ENCODE results near the gene ACOT13.
"Not testable (repeated sequence)": the region's sequence is repeated elsewhere in the genome, so short reads cannot be mapped to it uniquely, and the experiment has no call there.

ACOT13 gene

DNA sequence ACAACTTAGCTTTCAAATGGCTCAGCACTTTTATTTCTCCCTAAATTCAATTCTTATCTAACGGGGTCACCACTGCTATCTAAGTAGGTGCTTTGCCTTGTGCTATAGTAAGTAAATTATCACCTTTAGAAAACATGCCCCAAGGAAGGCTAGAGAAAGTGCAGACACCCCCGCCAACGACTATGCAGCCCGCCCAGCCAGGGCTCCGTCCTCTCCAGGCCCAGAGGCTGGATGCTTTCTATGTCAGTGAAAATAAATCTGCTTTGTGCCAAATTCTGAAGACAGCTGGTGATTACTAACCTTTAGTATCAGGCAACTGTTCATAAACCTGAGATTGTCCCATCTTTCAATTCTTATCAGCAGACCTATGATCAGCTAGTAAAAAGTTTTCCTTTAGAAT is 35.2 kb upstream of the ACOT13 start:
- no peaks in the 10 kb centered on the region for H3K27me3 ChIP-seq
- H3K4me3 ChIP-seq (ENCODE audit: low read depth, low read length) = no peak overlapping the region
- no peaks in the 10 kb centered on the region for H3K9me3 ChIP-seq
- no peaks in the 10 kb centered on the region for H3K36me3 ChIP-seq
- no peaks in the 10 kb centered on the region for H3K4me1 ChIP-seq
- DNase-seq = no peak
- TF ChIP-seq, protein P1, sequence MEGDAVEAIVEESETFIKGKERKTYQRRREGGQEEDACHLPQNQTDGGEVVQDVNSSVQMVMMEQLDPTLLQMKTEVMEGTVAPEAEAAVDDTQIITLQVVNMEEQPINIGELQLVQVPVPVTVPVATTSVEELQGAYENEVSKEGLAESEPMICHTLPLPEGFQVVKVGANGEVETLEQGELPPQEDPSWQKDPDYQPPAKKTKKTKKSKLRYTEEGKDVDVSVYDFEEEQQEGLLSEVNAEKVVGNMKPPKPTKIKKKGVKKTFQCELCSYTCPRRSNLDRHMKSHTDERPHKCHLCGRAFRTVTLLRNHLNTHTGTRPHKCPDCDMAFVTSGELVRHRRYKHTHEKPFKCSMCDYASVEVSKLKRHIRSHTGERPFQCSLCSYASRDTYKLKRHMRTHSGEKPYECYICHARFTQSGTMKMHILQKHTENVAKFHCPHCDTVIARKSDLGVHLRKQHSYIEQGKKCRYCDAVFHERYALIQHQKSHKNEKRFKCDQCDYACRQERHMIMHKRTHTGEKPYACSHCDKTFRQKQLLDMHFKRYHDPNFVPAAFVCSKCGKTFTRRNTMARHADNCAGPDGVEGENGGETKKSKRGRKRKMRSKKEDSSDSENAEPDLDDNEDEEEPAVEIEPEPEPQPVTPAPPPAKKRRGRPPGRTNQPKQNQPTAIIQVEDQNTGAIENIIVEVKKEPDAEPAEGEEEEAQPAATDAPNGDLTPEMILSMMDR (IDR thresholded peaks at IDR 0.05; ENCODE audit: low read depth, low read length) = no peak

DNA sequence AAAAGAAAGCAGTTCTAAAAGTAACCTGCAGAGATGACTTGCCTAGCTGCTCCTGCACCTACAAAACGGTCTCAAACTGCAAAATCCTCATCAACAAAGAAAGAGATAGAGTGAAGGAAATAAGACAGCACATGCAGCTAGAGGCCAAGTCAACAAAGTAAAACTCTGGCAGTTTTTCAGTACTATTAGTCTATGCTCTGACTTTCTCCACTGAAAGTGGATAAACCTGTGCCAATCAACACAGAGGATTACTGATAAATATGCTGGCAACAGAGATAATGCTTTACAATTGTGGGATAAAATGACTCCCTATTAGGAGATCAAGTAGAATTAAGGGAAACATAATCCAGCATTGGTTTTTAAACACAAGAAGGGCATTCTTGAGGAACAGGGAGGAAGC is 34.3 kb upstream of the ACOT13 start:
- no peak for DNase-seq
- H3K27me3 ChIP-seq = no peaks in the 10 kb centered on the region
- H3K4me3 ChIP-seq (ENCODE audit: low read depth, low read length) = no peak overlapping the region
- no peaks in the 10 kb centered on the region for H3K4me1 ChIP-seq
- no peaks in the 10 kb centered on the region for H3K9me3 ChIP-seq
- TF ChIP-seq, protein P1 (IDR thresholded peaks at IDR 0.05; ENCODE audit: low read depth, low read length) = no peak
- H3K36me3 ChIP-seq = no peaks in the 10 kb centered on the region

DNA sequence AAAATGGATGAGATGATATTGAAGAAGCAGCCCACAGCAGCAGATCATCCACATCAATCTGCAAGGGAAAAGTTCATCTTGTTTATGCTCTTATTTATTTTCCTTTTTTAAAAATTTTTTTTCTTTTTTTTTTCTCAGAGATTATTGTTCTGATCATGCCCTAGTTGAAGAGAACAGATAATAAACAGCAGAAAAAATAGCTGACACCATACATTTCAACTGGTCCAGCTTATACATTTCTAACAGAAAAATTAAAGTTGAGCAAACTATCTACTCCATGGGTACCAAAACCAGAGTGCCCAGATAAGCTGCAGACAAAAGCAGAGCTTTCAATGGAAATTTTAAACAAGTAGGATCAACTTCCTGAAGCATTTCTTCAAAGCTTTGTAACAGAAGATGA is 30.2 kb upstream of the ACOT13 start:
- no peaks in the 10 kb centered on the region for H3K4me1 ChIP-seq
- TF ChIP-seq, protein P1 (IDR thresholded peaks at IDR 0.05; ENCODE audit: low read depth, low read length) = no peak
- no peak for DNase-seq

DNA sequence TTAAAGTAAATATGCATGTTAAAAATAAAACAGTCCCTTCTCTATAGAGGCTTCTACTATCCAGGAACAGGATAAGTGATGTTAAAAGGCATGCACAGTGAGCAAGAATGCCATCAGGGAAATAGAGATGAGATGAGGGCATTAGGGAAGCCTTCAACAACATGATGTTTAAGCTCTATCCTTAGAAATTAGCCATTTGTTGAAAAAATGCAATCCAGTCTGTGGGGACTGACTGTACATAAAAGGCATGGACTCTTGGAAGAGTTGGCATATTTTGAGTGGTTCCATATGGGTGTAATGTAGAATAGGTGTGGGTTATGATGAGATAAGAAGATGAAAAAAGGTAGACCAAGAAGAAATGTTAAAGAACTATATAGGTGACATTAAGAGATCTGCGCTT is 26.7 kb upstream of the ACOT13 start:
- peaks cover 5% of the 10 kb centered on the region; the same call in 1 of the 2 replicates for H3K27me3 ChIP-seq
- DNase-seq = no peak
- TF ChIP-seq, protein P1 (IDR thresholded peaks at IDR 0.05; ENCODE audit: low read depth, low read length) = no peak
- no peaks in the 10 kb centered on the region for H3K36me3 ChIP-seq
- no peak overlapping the region for H3K4me3 ChIP-seq (ENCODE audit: low read depth, low read length)
- H3K4me1 ChIP-seq = no peaks in the 10 kb centered on the region
- no peaks in the 10 kb centered on the region for H3K9me3 ChIP-seq

More for the DNA sequence above, 30.2 kb upstream of the ACOT13 start:
- Histone ChIP-seq H3K36me3 (no peaks in the 10 kb centered on the region), H3K9me3 (no peaks in the 10 kb centered on the region), H3K27me3 (no peaks in the 10 kb centered on the region), H3K4me3 (ENCODE audit: low read depth, low read length) (no peak overlapping the region)

DNA sequence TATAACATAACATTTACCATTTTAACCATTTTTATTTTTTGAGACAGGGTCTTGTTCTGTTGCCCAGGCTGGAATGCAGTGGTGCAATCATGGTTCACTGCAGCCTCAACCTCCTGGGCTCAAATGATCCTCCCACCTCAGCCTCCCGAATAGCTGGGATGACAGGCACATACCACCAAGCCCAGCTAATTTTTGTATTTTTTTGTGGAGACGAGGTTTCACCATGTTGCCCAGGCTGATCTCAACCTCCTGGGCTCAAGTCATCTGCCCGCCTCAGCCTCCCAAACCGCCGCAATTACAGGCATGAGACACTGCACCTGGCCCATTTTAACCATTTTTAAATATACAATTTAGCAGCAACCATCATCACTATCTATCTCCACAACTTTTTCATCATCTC is 26.2 kb upstream of the ACOT13 start:
- not testable (repeated sequence) for H3K4me3 ChIP-seq (ENCODE audit: low read depth, low read length); DNase-seq; H3K27me3 ChIP-seq; H3K4me1 ChIP-seq; H3K36me3 ChIP-seq; H3K9me3 ChIP-seq

DNA sequence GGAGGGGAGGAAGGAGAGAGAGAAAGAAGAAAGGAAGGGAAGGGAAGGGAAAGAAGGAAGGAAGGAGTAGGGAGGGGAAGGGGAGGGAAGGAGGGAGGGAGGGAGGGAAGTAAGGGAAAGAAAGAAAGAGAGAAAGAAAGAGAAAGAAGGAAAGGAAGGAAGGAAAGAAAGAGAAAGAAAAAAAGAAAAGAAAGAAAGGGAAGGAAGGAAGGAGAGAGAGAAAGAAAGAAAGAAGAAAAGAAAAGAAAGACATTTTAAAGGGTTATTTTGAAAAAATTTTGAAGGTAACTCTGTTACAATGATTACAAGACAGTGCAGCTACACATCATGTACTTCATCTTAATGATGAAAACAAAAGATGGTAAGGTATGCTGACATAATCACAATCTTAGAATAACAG is 24.8 kb upstream of the ACOT13 start:
- Histone ChIP-seq H3K4me3 (ENCODE audit: low read depth, low read length) (no peak overlapping the region), H3K27me3 (peaks cover 5% of the 10 kb centered on the region; the same call in 1 of the 2 replicates), H3K36me3 (no peaks in the 10 kb centered on the region), H3K4me1 (no peaks in the 10 kb centered on the region), H3K9me3 (no peaks in the 10 kb centered on the region)
- TF ChIP-seq, protein P1 (IDR thresholded peaks at IDR 0.05; ENCODE audit: low read depth, low read length) = no peak
- no peak for DNase-seq

DNA sequence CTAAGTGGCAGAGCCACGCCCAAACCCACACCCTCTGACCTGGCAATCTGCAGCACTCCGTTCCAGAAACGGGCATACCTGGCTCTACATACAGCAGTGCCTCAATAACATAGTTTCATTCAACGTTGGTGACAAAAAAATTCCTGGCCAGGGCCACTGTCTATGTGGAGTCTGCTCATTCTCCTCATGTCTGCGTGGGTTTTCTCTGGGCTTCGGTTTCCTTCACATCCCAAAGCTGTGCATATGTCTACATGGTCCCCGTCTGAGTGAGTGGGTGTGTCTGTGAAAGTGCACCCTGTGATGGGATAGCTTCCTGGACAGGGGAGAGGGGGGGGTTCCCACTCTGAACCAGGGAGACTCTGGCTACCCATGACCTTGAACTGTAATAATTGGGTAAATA is 23.0 kb upstream of the ACOT13 start:
- Histone ChIP-seq H3K4me3 (ENCODE audit: low read depth, low read length) (no peak overlapping the region), H3K36me3 (no peaks in the 10 kb centered on the region), H3K9me3 (no peaks in the 10 kb centered on the region), H3K27me3 (peaks cover 5% of the 10 kb centered on the region; the same call in 1 of the 2 replicates), H3K4me1 (no peaks in the 10 kb centered on the region)
- no peak for DNase-seq
- TF ChIP-seq, protein P1 (IDR thresholded peaks at IDR 0.05; ENCODE audit: low read depth, low read length) = no peak
